GM18505 (cell line): Measurements from ENCODE around the gene DHX57.
A peak's percentile ranks its signal among the peaks of the same experiment; 100 is the strongest.

Experiments
- ATAC-seq: cut with Tn5 transposase; IDR thresholded peaks from one replicate; pipeline ENCODE4 v1.9.1; 2021; ENCODE audit not compliant: unreplicated experiment
- POLR2A ChIP-seq: IDR thresholded peaks from 4 replicates; pipeline ENCODE4 v1.6.1; 2011; ENCODE audit warnings: borderline replicate concordance; ENCODE audit not compliant: insufficient read depth, insufficient read length; ENCODE audit errors: extremely low read depth

The DHX57 gene

GRCh38 chr2:38889045-38889444, 13.3 kb upstream of the DHX57 start:
- ATAC-seq, result no peak
- TF ChIP-seq POLR2A, result no peak

DNA sequence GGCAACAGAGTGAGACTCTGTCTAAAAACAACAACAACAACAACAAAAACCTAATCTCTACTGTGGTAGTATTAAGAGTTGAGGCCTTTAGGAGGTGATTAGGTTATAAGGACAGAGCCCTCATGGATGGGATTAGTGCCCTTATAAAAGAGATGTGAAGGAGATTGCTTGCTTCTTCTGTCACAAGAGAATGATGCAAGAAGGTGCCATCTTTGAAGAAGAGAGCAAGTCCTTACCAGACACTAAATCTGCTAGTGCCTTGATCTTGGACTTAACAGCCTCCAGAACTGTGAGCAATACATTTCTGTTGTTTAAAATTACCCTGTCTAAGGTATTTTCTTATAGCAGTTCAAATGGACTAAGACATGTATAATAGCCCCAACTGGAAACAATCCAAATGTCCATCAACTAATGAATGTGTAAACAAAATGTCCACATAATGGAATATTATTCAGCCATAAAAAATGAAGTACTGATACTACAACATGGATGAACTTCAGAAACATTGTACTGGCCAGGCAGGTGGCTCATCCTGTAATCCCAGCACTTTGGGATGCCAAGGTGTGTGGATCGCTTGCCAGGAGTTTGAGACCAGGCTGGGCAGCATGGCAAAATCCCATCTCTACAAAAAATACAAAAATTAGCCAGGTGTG, 12.3 kb upstream of the DHX57 start:
- no peak for TF ChIP-seq POLR2A
- ATAC-seq, result no peak

- no peak for TF ChIP-seq POLR2A
- no peak for ATAC-seq
These were observed 11.6 kb upstream of the DHX57 start for GRCh38 chr2:38887347-38887746.

GRCh38 chr2:38886063-38886462, 10.3 kb upstream of the DHX57 start:
- ATAC-seq, result no peak
- no peak for TF ChIP-seq POLR2A

DNA sequence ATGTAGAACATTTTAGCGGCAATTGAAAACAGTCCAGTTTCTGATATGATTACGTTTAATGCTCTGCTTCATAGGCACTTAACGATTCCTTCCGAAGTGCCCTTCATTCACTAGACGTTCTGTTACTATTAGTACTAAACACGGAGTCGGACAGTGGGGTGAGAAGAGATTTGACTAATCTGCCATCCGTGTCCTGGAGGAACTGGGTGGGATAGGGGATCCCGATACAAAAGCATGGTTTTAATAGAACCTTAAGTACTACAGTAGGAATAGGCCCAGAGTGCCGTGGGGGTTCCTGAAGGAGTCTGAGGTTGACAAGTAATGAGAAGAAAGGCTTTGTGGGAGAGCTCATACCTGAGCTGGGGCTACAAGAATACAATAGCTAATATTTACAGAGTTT, 673 bp upstream of the DHX57 start:
- no peak for ATAC-seq
- no peak for TF ChIP-seq POLR2A

GRCh38 chr2:38875227-38875575, 533 bp downstream of the DHX57 start:
- no peak for ATAC-seq
- no peak for TF ChIP-seq POLR2A

GRCh38 chr2:38873763-38874162, 2.0 kb downstream of the DHX57 start:
- no peak for TF ChIP-seq POLR2A
- no peak for ATAC-seq

- no peak for TF ChIP-seq POLR2A
These were observed 4.3 kb downstream of the DHX57 start for GRCh38 chr2:38871432-38871831.

GRCh38 chr2:38866773-38867443, 8.8 kb downstream of the DHX57 start:
- TF ChIP-seq POLR2A, result no peak
- ATAC-seq, result no peak

More at GRCh38 chr2:38871432-38871831, 4.3 kb downstream of the DHX57 start:
- ATAC-seq, result no peak

- no peak for TF ChIP-seq POLR2A
- ATAC-seq, result no peak
These were observed 12.6 kb downstream of the DHX57 start for GRCh38 chr2:38863061-38863695.

DNA sequence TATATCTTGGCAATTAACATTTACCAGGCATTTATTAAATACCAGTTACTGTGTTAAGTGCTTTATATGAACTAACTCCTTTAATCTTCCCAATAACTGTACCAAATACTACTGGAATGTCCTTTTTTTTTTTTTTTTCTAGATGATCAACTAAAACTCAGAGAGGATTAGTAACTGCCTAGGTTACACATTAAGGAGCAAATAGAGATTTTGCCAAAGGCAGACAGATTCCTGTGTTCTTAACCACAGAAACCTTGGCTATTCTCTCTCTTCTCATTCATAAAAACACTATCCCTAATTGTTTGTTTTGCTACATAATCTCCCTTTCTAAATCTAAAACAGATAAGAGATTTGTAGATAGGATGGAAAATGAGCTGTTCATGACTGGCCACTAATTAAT, 13.3 kb downstream of the DHX57 start:
- no peak for ATAC-seq
- no peak for TF ChIP-seq POLR2A

DNA sequence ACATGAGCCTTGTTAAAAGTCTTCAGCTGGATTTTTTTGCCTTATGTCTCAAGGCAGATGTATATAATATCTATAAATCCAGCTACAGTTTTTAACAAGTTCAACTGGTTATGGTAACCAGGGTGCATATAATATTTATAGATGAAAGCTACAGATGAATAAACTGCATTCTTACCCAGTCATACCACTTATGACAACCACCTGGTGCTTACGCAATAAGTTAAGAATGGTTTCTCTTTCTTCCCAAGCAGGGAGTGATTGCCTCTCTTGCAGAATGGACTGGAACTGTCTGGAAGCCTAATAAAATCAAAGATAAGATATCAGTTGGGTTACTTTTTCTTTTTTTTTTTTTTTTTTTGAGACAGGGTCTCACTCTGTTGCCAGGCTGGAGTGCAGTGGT, 19.6 kb downstream of the DHX57 start:
- ATAC-seq, result no peak
- TF ChIP-seq POLR2A, result no peak

DNA sequence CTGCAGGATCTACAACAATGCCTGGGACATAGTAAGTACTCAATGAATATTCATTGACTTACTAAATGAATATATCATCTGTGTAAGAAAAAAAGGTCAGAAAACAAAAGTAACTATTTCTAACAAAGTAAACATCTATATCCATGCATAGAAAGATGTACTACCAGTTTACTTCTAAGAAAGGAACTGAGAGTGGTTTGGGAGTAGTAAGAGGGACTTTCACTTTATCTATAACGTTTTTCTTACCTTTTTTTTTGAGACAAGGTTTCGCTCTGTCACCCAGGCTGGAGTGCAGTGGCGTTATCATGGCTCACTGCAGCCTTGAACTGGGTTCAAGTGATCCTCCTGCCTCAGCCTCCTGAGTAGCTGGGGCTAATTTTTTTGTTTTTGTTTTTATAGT, 25.7 kb downstream of the DHX57 start:
- ATAC-seq, result peak; percentile 93
- TF ChIP-seq POLR2A, result no peak

DNA sequence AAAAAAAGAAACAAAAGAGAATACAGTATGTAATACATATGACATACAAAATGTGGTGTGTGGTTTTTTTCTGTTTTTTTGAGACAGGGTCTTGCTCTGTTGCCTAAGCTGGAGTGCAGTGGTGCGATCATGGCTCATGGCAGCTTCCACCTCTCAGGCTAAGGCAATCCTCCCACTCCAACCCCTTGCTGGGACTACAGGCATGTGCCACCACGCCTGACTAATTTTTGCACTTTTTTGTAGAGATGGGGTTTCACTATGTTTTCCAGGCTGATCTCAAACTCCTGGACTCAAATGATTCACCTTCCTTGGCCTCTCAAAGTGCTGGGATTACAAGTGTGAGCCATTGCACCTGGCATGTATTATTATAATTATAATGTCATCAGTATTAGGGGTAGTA, 38.9 kb downstream of the DHX57 start:
- ATAC-seq, result no peak

More for the DNA sequence above, 38.9 kb downstream of the DHX57 start:
- no peak for TF ChIP-seq POLR2A
